Epithelial cell of proximal tubule (primary cell): ENCODE results near the gene OPCML. TPM values are rescaled to one million over a fixed set of nuclear protein-coding genes. Genes with fewer than 3 reads are reported as not detected.

Source experiments
- DNase-seq: peaks from one replicate; pipeline ENCODE4 v3.0.0-alpha.2; 2011; ENCODE audit warnings: low read depth
- H3K4me3 ChIP-seq: 2 replicates; pipeline ENCODE4 v1.5.1; 2011; ENCODE audit warnings: low read depth, mild to moderate bottlenecking, low read length
- CTCF ChIP-seq: conservative IDR thresholded peaks from 2 replicates; pipeline ENCODE4 v1.5.1; 2012; ENCODE audit warnings: low read depth, mild to moderate bottlenecking, low read length
- total RNA-seq: library from RNA; depleted of rRNA; stranded (reverse); fragments of >200 nt; gene quantifications from 2 replicates; pipeline ENCODE4 v1.2.3, GENCODE V29; 2015

The OPCML gene
- total RNA-seq, 1 donor from 2014 or later: not detected

DNA sequence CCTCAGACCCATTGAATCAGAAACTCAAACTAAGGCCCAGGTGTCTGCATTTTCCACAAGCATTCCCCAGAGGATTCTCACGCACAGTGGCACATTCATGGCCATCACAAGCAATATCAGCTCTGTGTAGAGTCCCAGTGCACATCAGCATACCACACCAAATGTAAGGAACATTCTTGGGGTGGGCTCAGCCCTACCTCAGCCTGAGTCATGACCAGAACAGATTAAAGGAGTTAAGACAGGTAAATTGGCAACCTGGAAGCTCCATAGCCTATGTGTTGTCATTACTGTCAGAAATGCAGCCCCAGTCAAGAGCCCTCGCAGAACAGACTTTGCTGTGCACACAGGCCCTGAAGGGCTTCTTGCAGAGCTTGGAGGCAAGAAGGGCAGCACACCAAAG, 53.1 kb downstream of the OPCML start:
- DNase-seq: no peak
- no peak overlapping the region for H3K4me3 ChIP-seq
- TF ChIP-seq CTCF: no peak

- no peak for DNase-seq
- no peak for TF ChIP-seq CTCF
- H3K4me3 ChIP-seq: no peak overlapping the region
Measured at GRCh38 chr11:133477251-133477625, 55.1 kb downstream of the OPCML start.

DNA sequence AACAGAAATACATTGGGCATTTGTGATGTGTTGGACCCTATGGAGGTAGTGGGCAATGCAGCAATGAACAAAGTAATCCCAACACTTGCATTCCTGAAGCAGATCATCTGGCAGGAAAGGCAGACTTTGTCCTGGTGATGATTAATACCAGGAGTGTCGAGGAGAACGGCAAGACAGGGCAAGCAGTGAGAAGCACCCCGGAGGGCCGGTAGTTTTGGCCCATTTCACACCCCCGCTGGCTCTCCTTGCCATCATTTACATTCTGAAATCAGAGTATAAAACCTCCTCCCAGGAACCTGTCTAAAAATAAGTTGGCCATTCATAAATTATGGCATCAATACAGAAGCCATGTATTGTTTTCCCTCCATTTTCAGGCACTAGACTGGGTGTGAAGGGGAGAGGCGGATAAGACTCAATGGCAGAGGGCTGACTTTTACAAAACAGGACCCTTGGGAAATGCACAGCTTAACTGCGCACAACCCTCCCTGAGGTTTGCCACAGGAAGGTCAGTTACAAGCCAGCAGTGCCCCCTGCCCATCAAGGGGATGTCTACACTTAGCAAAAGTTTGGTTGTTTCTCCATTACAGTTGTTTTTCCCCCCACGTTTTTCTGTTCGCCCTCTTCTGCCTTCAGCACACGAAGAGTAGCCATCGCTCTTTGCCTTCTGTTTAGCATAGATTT, 55.6 kb downstream of the OPCML start:
- H3K4me3 ChIP-seq: no peak overlapping the region
- no peak for DNase-seq
- TF ChIP-seq CTCF: no peak

- H3K4me3 ChIP-seq: no peak overlapping the region
- DNase-seq: no peak
- TF ChIP-seq CTCF: no peak
Measured at GRCh38 chr11:133474461-133474860, 57.8 kb downstream of the OPCML start.

- TF ChIP-seq CTCF: no peak
- H3K4me3 ChIP-seq: no peak overlapping the region
- DNase-seq: no peak
Measured at GRCh38 chr11:133467686-133468085, 64.6 kb downstream of the OPCML start.

- no peak for DNase-seq
- H3K4me3 ChIP-seq: no peak overlapping the region
Measured at GRCh38 chr11:133443206-133443747, 89.0 kb downstream of the OPCML start.

More at GRCh38 chr11:133443206-133443747, 89.0 kb downstream of the OPCML start:
- TF ChIP-seq CTCF: no peak
